T-cell (primary cell): ENCODE data around the gene DHFR. TPM values are rescaled to one million over a fixed set of nuclear protein-coding genes. Genes with fewer than 3 reads are reported as not detected.

ENCODE experiments used
- ATAC-seq, 4 experiments: fragments of 200-7000 bp in 3 of 4; fragments of 150-1000 bp in 1 of 4; cut with Tn5 transposase; replicated peaks in 1 of 4; 1 replicate in 3 of 4; 2 replicates in 1 of 4; pipeline ENCODE4 v1.10.0; 2021; ENCODE audit warnings: moderate library complexity in 3 of 4, mild to moderate bottlenecking in 2 of 4, moderate number of reproducible peaks in 1 of 4
- CTCF ChIA-PET, 2 donors: fragments of 300-600 bp; sonication (Branson Sonifier 250); formaldehyde crosslinking; loops; one replicate each; lab custom pipeline; 2022; ENCODE audit warnings: antibody characterized with exemption in 2 of 2; lab: Charles Lee
- POLR2A ChIA-PET, 2 donors: fragments of 300-600 bp; sonication (Branson Sonifier 250); formaldehyde crosslinking; loops; one replicate each; lab custom pipeline; 2022; ENCODE audit warnings: antibody characterized with exemption in 2 of 2; lab: Charles Lee
- DNase-seq, 35 experiments: peaks; one replicate each; pipeline versions ENCODE4 v3.0.0 to v3.0.0-alpha.2; 2013 to 2023
- H3K27ac ChIP-seq: one replicate; pipeline ENCODE4 v1.5.1; 2013; ENCODE audit warnings: low read length
- H3K27me3 ChIP-seq, 2 experiments: replicated peaks in 1 of 2; 1 replicate in 1 of 2; 2 replicates in 1 of 2; pipeline versions ENCODE4 v1.6.1 to v1.7.0; 2013; ENCODE audit warnings: low read length in 1 of 2, mixed read lengths in 1 of 2; ENCODE audit not compliant: control insufficient read depth in 2 of 2, insufficient read depth in 2 of 2; ENCODE audit errors: extremely low read depth in 1 of 2
- H3K36me3 ChIP-seq, 2 donors: 1 replicate in 1 of 2; 2 replicates in 1 of 2; pipeline versions ENCODE4 v1.6.1 to v1.7.0; 2013; ENCODE audit warnings: low read length in 1 of 2; ENCODE audit not compliant: control insufficient read depth in 2 of 2, insufficient read depth in 1 of 2; ENCODE audit errors: extremely low read depth in 1 of 2
- H3K4me1 ChIP-seq, 2 experiments: 1 replicate in 1 of 2; 2 replicates in 1 of 2; pipeline versions ENCODE4 v1.6.1 to v1.7.0; 2013; ENCODE audit warnings: low read length in 2 of 2, mixed read lengths in 1 of 2; ENCODE audit not compliant: insufficient read depth in 2 of 2, control insufficient read depth in 1 of 2; ENCODE audit errors: extremely low read depth in 1 of 2
- H3K4me3 ChIP-seq, 2 donors: 1 replicate in 1 of 2; 2 replicates in 1 of 2; pipeline versions ENCODE4 v1.5.1 to v1.7.0; 2013; ENCODE audit warnings: mild to moderate bottlenecking in 2 of 2, low read length in 1 of 2, moderate library complexity in 1 of 2; ENCODE audit not compliant: control insufficient read depth in 1 of 2; ENCODE audit errors: extremely low read depth in 1 of 2
- H3K9me3 ChIP-seq: 2 replicates; pipeline ENCODE4 v1.7.0; 2013
- H3K27ac Mint-ChIP-seq, 2 donors: one replicate each; pipeline ENCODE4 v1.8.0; 2020 to 2021; ENCODE audit warnings: mild to moderate bottlenecking in 2 of 2, mixed read lengths in 2 of 2
- H3K27me3 Mint-ChIP-seq, 2 donors: one replicate each; pipeline ENCODE4 v1.8.0; 2021 to 2022; ENCODE audit warnings: mixed read lengths in 2 of 2
- H3K36me3 Mint-ChIP-seq: one replicate; pipeline ENCODE4 v1.8.0; 2021; ENCODE audit warnings: mixed read lengths
- H3K4me1 Mint-ChIP-seq, 3 donors: one replicate each; pipeline ENCODE4 v1.8.0; 2020 to 2022; ENCODE audit warnings: mixed read lengths in 3 of 3, mild to moderate bottlenecking in 1 of 3
- H3K4me3 Mint-ChIP-seq, 3 donors: one replicate each; pipeline ENCODE4 v1.8.0; 2020 to 2022; ENCODE audit warnings: mild to moderate bottlenecking in 3 of 3, mixed read lengths in 3 of 3, moderate library complexity in 3 of 3
- H3K9me3 Mint-ChIP-seq, 3 donors: one replicate each; pipeline ENCODE4 v1.8.0; 2020 to 2022; ENCODE audit warnings: mixed read lengths in 3 of 3
- WGBS: methylation state at CpG from one replicate; pipeline ENCODE4 v1.1.5; 2013; ENCODE audit warnings: missing lambda C conversion rate; ENCODE audit not compliant: insufficient coverage; 5-methylcytosine and 5-hydroxymethylcytosine counted together
- total RNA-seq, 35 experiments: library from RNA in 6 of 35; stranded (reverse) in 6 of 35; fragments of 120-200 nt in 1 of 35; gene quantifications; one replicate each; pipeline versions ENCODE4 v1.2.1 to v1.2.4 and lab custom pipeline; 2013 to 2026

Gene DHFR
- total RNA-seq, 5 donors from 2014 or later (not counting 1 experiment from before 2014, with no cell fraction given): 8.9 to 15.3 (median 13.4) TPM

DNA sequence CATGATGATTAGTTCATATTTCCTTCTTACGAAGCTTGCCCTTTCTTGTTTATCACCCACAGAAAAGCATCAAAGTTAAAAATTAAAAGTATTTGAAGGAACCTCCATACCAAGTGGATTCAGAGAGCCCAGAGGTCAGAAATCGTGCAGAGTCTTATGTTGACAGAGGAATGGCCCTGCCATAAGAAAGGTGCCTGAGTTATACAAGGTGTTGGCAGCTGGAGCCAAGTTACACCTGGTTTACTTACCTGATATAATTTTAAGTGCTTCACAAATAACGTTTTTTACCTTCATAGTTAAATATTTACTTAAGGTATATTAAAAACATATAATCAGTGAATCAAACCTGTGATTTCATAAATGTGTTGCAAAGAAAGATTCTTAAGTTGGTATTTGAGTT lies 42.3 kb upstream of the DHFR start:
- Mint-ChIP-seq H3K36me3 (peaks cover 40% of the 10 kb centered on the region), H3K4me3 (no peak overlapping the region), H3K27me3 (no peaks in the 10 kb centered on the region), H3K27ac (no peak overlapping the region), H3K4me1 (peaks cover 0 to 19% (median 13%) of the 10 kb centered on the region in 3 donors), H3K9me3 (no peaks in the 10 kb centered on the region)
- Histone ChIP-seq H3K4me3 (no peak overlapping the region), H3K9me3 (no peaks in the 10 kb centered on the region), H3K36me3 (peaks cover 5 to 14% of the 10 kb centered on the region in 2 donors), H3K27me3 (no peaks in the 10 kb centered on the region), H3K27ac (no peak overlapping the region), H3K4me1 (no peaks in the 10 kb centered on the region)
- ATAC-seq (no peak), DNase-seq (no peak)
- CTCF ChIA-PET: interaction anchor here in 1 of 2 donors (0.5 to 1.7 kb wide), 3 partner anchors 9 to 447 kb away, joined by 3 to 8 read pairs (median 4); no protein-coding TSS in a partner anchor
- no CpG with 5 or more reads among the region's 3 CpGs for WGBS
- POLR2A ChIA-PET: no interaction called here

DNA sequence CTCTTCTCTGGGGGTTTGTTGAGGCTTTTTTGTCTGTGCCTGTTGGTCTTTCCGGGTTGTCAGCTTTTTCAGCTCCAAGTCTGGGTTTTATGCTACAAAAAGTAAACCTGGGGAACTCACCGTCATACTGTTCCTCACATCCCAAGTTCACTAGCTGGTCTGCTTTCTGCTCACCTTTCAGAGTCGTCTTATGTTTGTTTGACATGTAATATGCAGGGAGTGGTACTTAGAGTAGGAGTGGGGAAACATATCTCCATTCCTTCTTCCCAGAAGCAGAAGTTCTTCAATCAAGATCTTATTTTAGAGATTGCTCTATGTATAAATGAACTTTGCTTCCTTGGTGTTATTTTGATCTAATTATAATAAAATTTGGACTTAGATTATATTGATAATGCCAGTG lies 41.7 kb upstream of the DHFR start:
- Histone ChIP-seq H3K27me3 (no peaks in the 10 kb centered on the region), H3K27ac (no peak overlapping the region), H3K4me1 (no peaks in the 10 kb centered on the region), H3K36me3 (peaks cover 5 to 13% of the 10 kb centered on the region in 2 donors), H3K9me3 (no peaks in the 10 kb centered on the region), H3K4me3 (no peak overlapping the region)
- H3K9me3 Mint-ChIP-seq: no peaks in the 10 kb centered on the region
- no peak for ATAC-seq
- H3K27me3 Mint-ChIP-seq: no peaks in the 10 kb centered on the region
- H3K36me3 Mint-ChIP-seq: peaks cover 34% of the 10 kb centered on the region
- peaks cover 0 to 13% (median 9%) of the 10 kb centered on the region in 3 donors for H3K4me1 Mint-ChIP-seq
- WGBS: no CpG with 5 or more reads among the region's 3 CpGs
- no peak for DNase-seq
- H3K27ac Mint-ChIP-seq: no peak overlapping the region
- POLR2A ChIA-PET: no interaction called here
- no peak overlapping the region for H3K4me3 Mint-ChIP-seq
- CTCF ChIA-PET: interaction anchor here (0.5 to 1.7 kb wide), 4 partner anchors 9 to 493 kb away, joined by 3 to 4 read pairs (median 4); no protein-coding TSS in a partner anchor

DNA sequence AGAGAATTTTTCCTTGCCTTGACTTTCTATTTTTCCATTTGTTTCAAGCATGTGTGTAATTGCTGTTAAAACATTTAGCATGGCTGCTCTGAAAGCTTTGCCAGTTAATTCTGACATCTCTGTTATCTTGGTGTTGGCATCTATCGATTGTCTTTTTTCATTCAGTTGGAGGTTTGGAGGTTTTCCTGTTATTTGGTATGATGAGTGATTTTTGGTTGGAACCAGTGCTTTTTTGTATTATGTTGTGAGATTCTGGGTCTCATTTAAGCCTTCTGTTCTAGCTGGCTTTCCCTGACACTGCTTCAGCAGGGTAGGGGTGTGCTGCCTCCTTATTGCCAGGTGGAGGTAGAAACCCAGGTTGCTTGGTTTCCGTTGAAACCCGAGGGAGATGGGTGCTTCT lies 40.9 kb upstream of the DHFR start:
- no peak for DNase-seq
- CTCF ChIA-PET: interaction anchor here in 1 of 2 donors (0.6 kb wide), 1 partner anchor 493 kb away, joined by 4 read pairs; no protein-coding TSS in a partner anchor
- peaks cover 0 to 13% (median 7%) of the 10 kb centered on the region in 3 donors for H3K4me1 Mint-ChIP-seq
- Histone ChIP-seq H3K27me3 (no peaks in the 10 kb centered on the region), H3K27ac (no peak overlapping the region), H3K4me3 (no peak overlapping the region), H3K4me1 (no peaks in the 10 kb centered on the region), H3K36me3 (peaks cover 5 to 9% of the 10 kb centered on the region in 2 donors), H3K9me3 (no peaks in the 10 kb centered on the region)
- no peaks in the 10 kb centered on the region for H3K9me3 Mint-ChIP-seq
- no peak overlapping the region for H3K4me3 Mint-ChIP-seq
- POLR2A ChIA-PET: no interaction called here
- no peaks in the 10 kb centered on the region for H3K27me3 Mint-ChIP-seq
- no peak for ATAC-seq
- WGBS: 100% methylated on average over 2 of the region's 3 CpGs
- no peak overlapping the region for H3K27ac Mint-ChIP-seq
- peaks cover 27% of the 10 kb centered on the region for H3K36me3 Mint-ChIP-seq

DNA sequence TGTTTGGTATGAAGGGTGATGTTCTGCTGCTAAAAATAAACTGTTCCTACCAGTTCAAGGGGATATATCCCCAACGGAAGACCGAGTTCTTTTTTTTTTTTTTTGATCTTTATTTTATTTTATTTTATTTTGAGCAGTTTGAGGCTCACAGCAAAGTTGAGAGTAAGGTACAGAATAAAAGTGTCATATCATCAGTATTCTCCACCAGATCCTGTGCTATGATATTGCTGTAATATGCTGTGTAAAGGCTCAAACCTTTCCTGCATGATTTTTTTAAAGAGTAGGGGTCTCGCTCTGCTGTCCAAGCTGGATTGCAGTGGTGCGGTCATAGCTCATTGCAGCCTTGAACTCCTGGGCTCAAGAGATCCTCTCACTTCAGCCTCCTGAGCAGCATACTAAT lies 34.8 kb upstream of the DHFR start:
- no peaks in the 10 kb centered on the region for H3K4me1 ChIP-seq
- ChIA-PET POLR2A (no interaction called here), CTCF (interaction anchor here in 1 of 2 donors (4.4 to 6.1 kb wide), 2 partner anchors 418 to 505 kb away, joined by 26 to 54 read pairs; no protein-coding TSS in a partner anchor)
- Mint-ChIP-seq H3K4me3 (no peak overlapping the region), H3K27me3 (no peaks in the 10 kb centered on the region), H3K36me3 (peaks cover 14% of the 10 kb centered on the region), H3K9me3 (no peaks in the 10 kb centered on the region), H3K4me1 (peaks cover 11 to 24% (median 22%) of the 10 kb centered on the region in 3 donors), H3K27ac (no peak overlapping the region)
- peaks cover 0 to 4% of the 10 kb centered on the region in 2 donors for H3K36me3 ChIP-seq
- no peak overlapping the region for H3K4me3 ChIP-seq
- no peak for DNase-seq
- 100% methylated on average over 1 of the region's 4 CpGs for WGBS
- no peaks in the 10 kb centered on the region for H3K27me3 ChIP-seq
- no peak overlapping the region for H3K27ac ChIP-seq
- no peaks in the 10 kb centered on the region for H3K9me3 ChIP-seq
- no peak for ATAC-seq

- no peak for DNase-seq
- ChIA-PET CTCF (interaction anchor here (0.7 to 6.1 kb wide), 7 partner anchors 318 to 505 kb away, joined by 3 to 54 read pairs (median 5); no protein-coding TSS in a partner anchor), POLR2A (interaction anchor here (0.5 to 1.2 kb wide), 2 partner anchors 504 to 1290 kb away, joined by 3 read pairs; no protein-coding TSS in a partner anchor)
- Mint-ChIP-seq H3K4me3 (no peak overlapping the region), H3K4me1 (peaks cover 11 to 26% (median 23%) of the 10 kb centered on the region in 3 donors), H3K36me3 (peaks cover 21% of the 10 kb centered on the region), H3K27me3 (no peaks in the 10 kb centered on the region), H3K9me3 (no peaks in the 10 kb centered on the region), H3K27ac (peak overlapping the region in 1 of 2 donors; percentile 36)
- WGBS: 64% methylated on average over 1 of the region's 4 CpGs
- no peak overlapping the region for H3K27ac ChIP-seq
- H3K4me1 ChIP-seq: no peaks in the 10 kb centered on the region
- no peaks in the 10 kb centered on the region for H3K27me3 ChIP-seq
- no peaks in the 10 kb centered on the region for H3K9me3 ChIP-seq
- no peak for ATAC-seq
- H3K4me3 ChIP-seq: no peak overlapping the region
- H3K36me3 ChIP-seq: peaks cover 0 to 4% of the 10 kb centered on the region in 2 donors
These were observed 34.1 kb upstream of the DHFR start for GRCh38 chr5:80688648-80689420.

DNA sequence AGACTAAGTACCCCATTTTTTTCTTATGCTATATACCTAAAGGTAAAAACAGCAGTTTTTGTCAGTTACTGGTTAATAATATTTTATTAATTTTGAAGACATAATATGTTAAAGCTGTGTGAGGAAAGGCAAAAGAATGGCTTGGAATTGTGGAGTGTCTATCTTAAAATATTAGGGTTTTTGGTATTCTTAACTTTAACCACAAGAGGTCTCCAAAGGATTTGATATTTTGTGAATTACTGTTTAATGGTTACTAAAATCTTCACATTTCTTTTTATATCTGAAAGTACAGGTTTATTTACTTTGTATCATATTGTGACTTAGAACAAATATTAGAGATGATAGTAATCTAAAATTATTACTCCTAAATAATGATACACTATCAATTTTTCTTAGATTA lies 32.0 kb upstream of the DHFR start:
- H3K4me1 Mint-ChIP-seq: peaks cover 14 to 35% (median 29%) of the 10 kb centered on the region in 3 donors
- H3K27ac Mint-ChIP-seq: no peak overlapping the region
- CTCF ChIA-PET: interaction anchor here (0.6 to 6.1 kb wide), 9 partner anchors 23 to 622 kb away, joined by 3 to 54 read pairs (median 3); no protein-coding TSS in a partner anchor

More for the DNA sequence above, 32.0 kb upstream of the DHFR start:
- Histone ChIP-seq H3K9me3 (no peaks in the 10 kb centered on the region), H3K36me3 (peaks cover 0 to 7% of the 10 kb centered on the region in 2 donors), H3K4me3 (no peak overlapping the region), H3K27ac (no peak overlapping the region), H3K4me1 (no peaks in the 10 kb centered on the region), H3K27me3 (no peaks in the 10 kb centered on the region)
- peak in 1 of 35 experiments; percentile 45 for DNase-seq
- Mint-ChIP-seq H3K4me3 (no peak overlapping the region), H3K36me3 (peaks cover 34% of the 10 kb centered on the region), H3K9me3 (no peaks in the 10 kb centered on the region), H3K27me3 (no peaks in the 10 kb centered on the region)
- ATAC-seq: no peak
- POLR2A ChIA-PET: no interaction called here
